Measurements from ENCODE around the gene ALOX5.

DNA sequence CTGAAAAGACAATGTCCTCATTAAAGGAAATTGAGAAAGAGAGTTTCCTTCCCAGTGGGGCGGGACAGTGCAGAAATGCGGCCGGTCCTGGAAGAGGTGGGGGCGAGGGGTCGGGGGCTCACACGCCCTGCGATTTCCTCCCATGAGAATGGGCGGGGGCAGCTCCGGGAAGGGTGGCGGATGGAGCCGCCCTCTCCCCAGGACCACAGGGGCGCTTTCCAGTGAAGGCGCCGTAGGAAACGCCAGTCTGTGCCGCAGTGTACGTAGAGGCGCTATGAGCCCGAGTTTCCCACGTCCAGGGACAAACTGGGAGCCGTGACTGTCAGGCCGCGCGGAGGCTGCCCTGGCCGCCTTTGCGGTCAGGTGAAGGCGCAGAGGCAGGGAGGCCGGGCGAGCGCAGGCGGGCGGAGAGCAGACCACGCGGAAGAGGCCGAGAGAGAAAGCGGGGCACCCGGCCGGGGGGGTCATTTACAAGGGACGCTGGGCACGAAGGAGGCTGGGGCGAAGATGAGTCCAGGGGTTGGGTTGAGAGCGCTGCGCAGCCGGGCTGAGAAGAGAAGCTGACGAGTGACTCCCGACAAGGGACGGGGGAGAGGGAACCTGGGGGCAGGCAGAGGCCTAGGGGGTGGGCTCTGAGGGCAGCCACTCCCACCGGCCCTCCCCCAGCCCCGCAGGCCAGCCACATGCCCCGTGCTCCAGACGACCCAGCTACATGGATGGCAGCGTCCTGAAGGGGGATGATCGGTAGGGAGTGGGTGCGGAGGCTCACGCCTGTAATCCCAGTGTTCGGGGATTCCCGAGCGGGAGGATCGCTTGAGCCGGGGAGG is 45.0 kb downstream of the ALOX5 start:
- TF ChIP-seq, protein P1, sequence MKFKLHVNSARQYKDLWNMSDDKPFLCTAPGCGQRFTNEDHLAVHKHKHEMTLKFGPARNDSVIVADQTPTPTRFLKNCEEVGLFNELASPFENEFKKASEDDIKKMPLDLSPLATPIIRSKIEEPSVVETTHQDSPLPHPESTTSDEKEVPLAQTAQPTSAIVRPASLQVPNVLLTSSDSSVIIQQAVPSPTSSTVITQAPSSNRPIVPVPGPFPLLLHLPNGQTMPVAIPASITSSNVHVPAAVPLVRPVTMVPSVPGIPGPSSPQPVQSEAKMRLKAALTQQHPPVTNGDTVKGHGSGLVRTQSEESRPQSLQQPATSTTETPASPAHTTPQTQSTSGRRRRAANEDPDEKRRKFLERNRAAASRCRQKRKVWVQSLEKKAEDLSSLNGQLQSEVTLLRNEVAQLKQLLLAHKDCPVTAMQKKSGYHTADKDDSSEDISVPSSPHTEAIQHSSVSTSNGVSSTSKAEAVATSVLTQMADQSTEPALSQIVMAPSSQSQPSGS (CRISPR knock-in tag; IDR thresholded peaks at IDR 0.05; ENCODE audit: borderline replicate concordance, low read depth): no peak
- TF ChIP-seq, protein P2, sequence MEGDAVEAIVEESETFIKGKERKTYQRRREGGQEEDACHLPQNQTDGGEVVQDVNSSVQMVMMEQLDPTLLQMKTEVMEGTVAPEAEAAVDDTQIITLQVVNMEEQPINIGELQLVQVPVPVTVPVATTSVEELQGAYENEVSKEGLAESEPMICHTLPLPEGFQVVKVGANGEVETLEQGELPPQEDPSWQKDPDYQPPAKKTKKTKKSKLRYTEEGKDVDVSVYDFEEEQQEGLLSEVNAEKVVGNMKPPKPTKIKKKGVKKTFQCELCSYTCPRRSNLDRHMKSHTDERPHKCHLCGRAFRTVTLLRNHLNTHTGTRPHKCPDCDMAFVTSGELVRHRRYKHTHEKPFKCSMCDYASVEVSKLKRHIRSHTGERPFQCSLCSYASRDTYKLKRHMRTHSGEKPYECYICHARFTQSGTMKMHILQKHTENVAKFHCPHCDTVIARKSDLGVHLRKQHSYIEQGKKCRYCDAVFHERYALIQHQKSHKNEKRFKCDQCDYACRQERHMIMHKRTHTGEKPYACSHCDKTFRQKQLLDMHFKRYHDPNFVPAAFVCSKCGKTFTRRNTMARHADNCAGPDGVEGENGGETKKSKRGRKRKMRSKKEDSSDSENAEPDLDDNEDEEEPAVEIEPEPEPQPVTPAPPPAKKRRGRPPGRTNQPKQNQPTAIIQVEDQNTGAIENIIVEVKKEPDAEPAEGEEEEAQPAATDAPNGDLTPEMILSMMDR (IDR thresholded peaks at IDR 0.05): no peak
- TF ChIP-seq, protein P3, sequence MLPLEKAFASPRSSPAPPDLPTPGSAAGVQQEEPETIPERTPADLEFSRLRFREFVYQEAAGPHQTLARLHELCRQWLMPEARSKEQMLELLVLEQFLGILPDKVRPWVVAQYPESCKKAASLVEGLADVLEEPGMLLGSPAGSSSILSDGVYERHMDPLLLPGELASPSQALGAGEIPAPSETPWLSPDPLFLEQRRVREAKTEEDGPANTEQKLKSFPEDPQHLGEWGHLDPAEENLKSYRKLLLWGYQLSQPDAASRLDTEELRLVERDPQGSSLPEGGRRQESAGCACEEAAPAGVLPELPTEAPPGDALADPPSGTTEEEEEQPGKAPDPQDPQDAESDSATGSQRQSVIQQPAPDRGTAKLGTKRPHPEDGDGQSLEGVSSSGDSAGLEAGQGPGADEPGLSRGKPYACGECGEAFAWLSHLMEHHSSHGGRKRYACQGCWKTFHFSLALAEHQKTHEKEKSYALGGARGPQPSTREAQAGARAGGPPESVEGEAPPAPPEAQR (CRISPR knock-in tag; IDR thresholded peaks at IDR 0.05): no peak
- TF ChIP-seq GABPB1 (CRISPR knock-in tag; IDR thresholded peaks at IDR 0.05): no peak
- TF ChIP-seq ESRRA (CRISPR knock-in tag; IDR thresholded peaks at IDR 0.05; ENCODE audit: borderline replicate concordance): no peak
- no peak for TF ChIP-seq NFYB (CRISPR knock-in tag; conservative IDR thresholded peaks at IDR 0.05; ENCODE audit: low read depth)
- 0 out of 2 replicates have a peak, but pooled peaks have one; percentile 45 for TF ChIP-seq ETV6 (CRISPR knock-in tag; IDR thresholded peaks at IDR 0.05)
- TF ChIP-seq CREB1 (CRISPR knock-in tag; IDR thresholded peaks at IDR 0.05): no peak
- no peak; the same call in 1 of the 2 replicates for TF ChIP-seq ZNF281 (CRISPR knock-in tag; IDR thresholded peaks at IDR 0.05)
- 0 out of 2 replicates have a peak, but pooled peaks have one; percentile 41 for TF ChIP-seq E2F1 (CRISPR knock-in tag; IDR thresholded peaks at IDR 0.05)
- TF ChIP-seq ZBTB21 (CRISPR knock-in tag; IDR thresholded peaks at IDR 0.05; ENCODE audit: borderline replicate concordance): no peak
- TF ChIP-seq E2F4 (CRISPR knock-in tag; IDR thresholded peaks at IDR 0.05; ENCODE audit: borderline replicate concordance, low read depth): peak; percentile 27; the same call in 1 of the 2 replicates
- TF ChIP-seq JUN (CRISPR knock-in tag; IDR thresholded peaks at IDR 0.05): no peak

Data from WTC11 (cell line).